A549 (cell line): Measurements from ENCODE around the gene NINL.

Source experiments
- CTCF ChIP-seq: fragments of >200 bp; sonication (Bioruptor Twin); formaldehyde crosslinking; IDR thresholded peaks from 3 replicates; pipeline ENCODE4 v1.5.1; 2016
- ELK1 ChIP-seq: fragments of 150-350 bp; IDR thresholded peaks from 2 replicates; pipeline ENCODE4 v1.6.1; 2014; ENCODE audit warnings: low read depth, mild to moderate bottlenecking, low read length
- EP300 ChIP-seq, 2 experiments: fragments of >200 bp; sonication (Bioruptor Twin); formaldehyde crosslinking; IDR thresholded peaks; 2 replicates in 1 of 2; 3 replicates in 1 of 2; pipeline ENCODE4 v1.6.1; 2016 to 2017
- FOSL2 ChIP-seq, 2 experiments: fragments of 450-650 bp in 1 of 2; fragments of >200 bp in 1 of 2; sonication (Bioruptor Twin) in 1 of 2; formaldehyde crosslinking; IDR thresholded peaks; 2 replicates each; pipeline versions ENCODE4 v1.5.0 to v1.6.1; 2016 to 2020; ENCODE audit warnings: mild to moderate bottlenecking in 1 of 2, moderate library complexity in 1 of 2
- JUNB ChIP-seq: fragments of >200 bp; sonication (Bioruptor Twin); formaldehyde crosslinking; IDR thresholded peaks from 2 replicates; pipeline ENCODE4 v1.6.1; 2016
- KDM1A ChIP-seq: fragments of 200-600 bp; sonication (generic); IDR thresholded peaks from 2 replicates; pipeline ENCODE4 v1.6.1; 2016; ENCODE audit warnings: low read depth, mild to moderate bottlenecking
- KDM5A ChIP-seq: fragments of 200-600 bp; sonication (generic); IDR thresholded peaks from 2 replicates; pipeline ENCODE4 v1.6.1; 2016; ENCODE audit warnings: antibody characterized with exemption, mild to moderate bottlenecking
- POLR2A ChIP-seq: IDR thresholded peaks from 2 replicates; pipeline ENCODE4 v1.6.1; 2012; ENCODE audit warnings: mild to moderate bottlenecking, low read length
- POLR2AphosphoS2 ChIP-seq: conservative IDR thresholded peaks from 2 replicates; pipeline ENCODE4 v1.6.1; 2012; ENCODE audit warnings: low read length, improper control_type of control experiment, inconsistent platforms
- RCOR1 ChIP-seq: fragments of 150-350 bp; IDR thresholded peaks from 2 replicates; pipeline ENCODE4 v1.6.1; 2014; ENCODE audit warnings: antibody characterized with exemption, low read length, low read depth
- SMC3 ChIP-seq: fragments of >200 bp; sonication (Bioruptor Twin); formaldehyde crosslinking; IDR thresholded peaks from 3 replicates; pipeline ENCODE4 v1.6.1; 2018; ENCODE audit warnings: inconsistent platforms
- USF2 ChIP-seq: fragments of 450-650 bp; IDR thresholded peaks from 2 replicates; pipeline ENCODE4 v1.6.1; 2014; ENCODE audit warnings: antibody characterized with exemption

GRCh38 chr20:25511183-25511582, 74.1 kb downstream of the NINL start:
- no peak for TF ChIP-seq POLR2AphosphoS2
- no peak for TF ChIP-seq CTCF
- no peak for TF ChIP-seq SMC3
- no peak for TF ChIP-seq POLR2A
- TF ChIP-seq JUNB: no peak
- TF ChIP-seq RCOR1: no peak
- TF ChIP-seq USF2: no peak
- no peak for TF ChIP-seq KDM5A
- no peak for TF ChIP-seq ELK1
- TF ChIP-seq FOSL2 (IDR thresholded peaks at IDR 0.05): no peak
- no peak for TF ChIP-seq FOSL2 (CRISPR knock-in tag; IDR thresholded peaks at IDR 0.05)
- no peak for TF ChIP-seq KDM1A
- no peak for TF ChIP-seq EP300 (IDR thresholded peaks at IDR 0.05)
